CD8-positive, alpha-beta memory T cell (primary cell): ENCODE data around the gene TMEM181. TPM values are rescaled to one million over a fixed set of nuclear protein-coding genes. Genes with fewer than 3 reads are reported as not detected.
A peak's percentile ranks its signal among the peaks of the same experiment; 100 is the strongest.

Experiments used
- CTCF ChIA-PET: fragments of 350-600 bp; sonication (Branson Sonifier 250); formaldehyde crosslinking; loops from one replicate; lab custom pipeline; 2021; ENCODE audit warnings: antibody characterized with exemption; lab: Charles Lee
- POLR2A ChIA-PET: fragments of 350-600 bp; sonication (Branson Sonifier 250); formaldehyde crosslinking; loops from one replicate; lab custom pipeline; 2021; ENCODE audit warnings: antibody characterized with exemption; lab: Charles Lee
- DNase-seq, 5 donors: peaks; one replicate each; pipeline versions ENCODE4 v3.0.0 to v3.0.0-alpha.2; 2020 to 2022; ENCODE audit warnings: mixed read lengths in 1 of 5
- H3K27ac ChIP-seq: one replicate; pipeline ENCODE4 v1.7.0; 2013; ENCODE audit warnings: low read depth, mild to moderate bottlenecking, low read length, moderate library complexity
- H3K27me3 ChIP-seq: 2 replicates; pipeline ENCODE4 v1.7.0; 2013; ENCODE audit warnings: low read length, mild to moderate bottlenecking; ENCODE audit not compliant: insufficient read depth, poor library complexity, severe bottlenecking
- H3K36me3 ChIP-seq: 2 replicates; pipeline ENCODE4 v1.7.0; 2013; ENCODE audit warnings: mild to moderate bottlenecking, low read length, moderate library complexity; ENCODE audit not compliant: insufficient read depth
- H3K4me1 ChIP-seq: 2 replicates; pipeline ENCODE4 v1.7.0; 2013; ENCODE audit warnings: mild to moderate bottlenecking, low read length, moderate library complexity; ENCODE audit not compliant: insufficient read depth
- H3K4me3 ChIP-seq: 2 replicates; pipeline ENCODE4 v1.7.0; 2013; ENCODE audit warnings: mild to moderate bottlenecking, low read length
- H3K9me3 ChIP-seq: 2 replicates; pipeline ENCODE4 v1.7.0; 2013; ENCODE audit warnings: mild to moderate bottlenecking, low read length
- H3K27ac Mint-ChIP-seq, 8 donors: one replicate each; pipeline ENCODE4 v1.8.0; 2020 to 2021; ENCODE audit warnings: mixed read lengths in 8 of 8, mild to moderate bottlenecking in 6 of 8, inconsistent platforms in 3 of 8, moderate library complexity in 3 of 8
- H3K27me3 Mint-ChIP-seq, 2 donors: one replicate each; pipeline ENCODE4 v1.8.0; 2020 to 2021; ENCODE audit warnings: mixed read lengths in 2 of 2, mild to moderate bottlenecking in 1 of 2, moderate library complexity in 1 of 2
- H3K36me3 Mint-ChIP-seq, 3 donors: one replicate each; pipeline ENCODE4 v1.8.0; 2020 to 2021; ENCODE audit warnings: mixed read lengths in 3 of 3, inconsistent platforms in 1 of 3, mild to moderate bottlenecking in 1 of 3
- H3K4me1 Mint-ChIP-seq, 3 donors: one replicate each; pipeline ENCODE4 v1.8.0; 2020 to 2021; ENCODE audit warnings: mixed read lengths in 3 of 3, inconsistent platforms in 1 of 3, mild to moderate bottlenecking in 1 of 3
- H3K4me3 Mint-ChIP-seq, 7 donors: one replicate each; pipeline ENCODE4 v1.8.0; 2020 to 2021; ENCODE audit warnings: mixed read lengths in 7 of 7, mild to moderate bottlenecking in 6 of 7, moderate library complexity in 4 of 7, inconsistent platforms in 2 of 7
- H3K9me3 Mint-ChIP-seq, 5 donors: one replicate each; pipeline ENCODE4 v1.8.0; 2020 to 2022; ENCODE audit warnings: mixed read lengths in 5 of 5, mild to moderate bottlenecking in 3 of 5, moderate library complexity in 2 of 5, inconsistent platforms in 1 of 5
- polyA plus RNA-seq: library from polyadenylated mRNA; unstranded; fragments of 300-500 nt; fragmentation: Illumina TruSeq; gene quantifications from one replicate; pipeline ENCODE4 v1.2.3, GENCODE V29; 2021
- total RNA-seq, 2 experiments: library from RNA; stranded (reverse); gene quantifications; one replicate each; pipeline ENCODE4 v1.2.3, GENCODE V29; 2021

Gene TMEM181
- total and polyA plus RNA-seq, 3 experiments from 2014 or later: 11.2 to 16.6 (median 16.0) TPM

GRCh38 chr6:158619922-158620801 lies 60.3 kb downstream of the TMEM181 start:
- Mint-ChIP-seq H3K9me3 (no peaks in the 10 kb centered on the region), H3K27ac (peak overlapping the region in 6 of 8 donors; percentile 4 to 73 (median 56)), H3K4me3 (no peak overlapping the region), H3K36me3 (peaks cover 10 to 96% (median 20%) of the 10 kb centered on the region in 3 donors), H3K27me3 (no peaks in the 10 kb centered on the region), H3K4me1 (peaks cover 20 to 27% (median 25%) of the 10 kb centered on the region in 3 donors)
- CTCF ChIA-PET: interaction anchor here (0.8 kb wide), 1 partner anchor 73 kb away, joined by 3 read pairs; no protein-coding TSS in a partner anchor
- Histone ChIP-seq H3K4me3 (no peak overlapping the region), H3K9me3 (no peaks in the 10 kb centered on the region), H3K36me3 (peaks cover 24% of the 10 kb centered on the region), H3K27me3 (no peaks in the 10 kb centered on the region), H3K4me1 (no peaks in the 10 kb centered on the region), H3K27ac (no peak overlapping the region)
- no peak for DNase-seq
- POLR2A ChIA-PET: no interaction called here

- H3K36me3 Mint-ChIP-seq: peaks cover 9 to 97% (median 19%) of the 10 kb centered on the region in 3 donors
- Histone ChIP-seq H3K4me3 (no peak overlapping the region), H3K36me3 (peaks cover 30% of the 10 kb centered on the region)
These were observed 61.2 kb downstream of the TMEM181 start for GRCh38 chr6:158620963-158621693.

GRCh38 chr6:158621694-158622544 lies 62.0 kb downstream of the TMEM181 start:
- H3K27me3 ChIP-seq: no peaks in the 10 kb centered on the region
- Mint-ChIP-seq H3K4me1 (peaks cover 20 to 30% (median 25%) of the 10 kb centered on the region in 3 donors), H3K4me3 (no peak overlapping the region), H3K36me3 (peaks cover 14 to 97% (median 19%) of the 10 kb centered on the region in 3 donors), H3K9me3 (no peaks in the 10 kb centered on the region), H3K27me3 (no peaks in the 10 kb centered on the region), H3K27ac (peak overlapping the region in 6 of 8 donors; percentile 43 to 78 (median 66))
- H3K36me3 ChIP-seq: peaks cover 38% of the 10 kb centered on the region
- no peak for DNase-seq
- no peak overlapping the region for H3K27ac ChIP-seq
- ChIA-PET POLR2A (no interaction called here), CTCF (interaction anchor here (1.2 to 1.6 kb wide), 4 partner anchors 9 to 69 kb away, joined by 3 to 5 read pairs (median 4); no protein-coding TSS in a partner anchor)
- no peak overlapping the region for H3K4me3 ChIP-seq
- H3K4me1 ChIP-seq: no peaks in the 10 kb centered on the region
- no peaks in the 10 kb centered on the region for H3K9me3 ChIP-seq

More at GRCh38 chr6:158620963-158621693, 61.2 kb downstream of the TMEM181 start:
- no peak for DNase-seq
- Histone ChIP-seq H3K27ac (no peak overlapping the region), H3K9me3 (no peaks in the 10 kb centered on the region), H3K4me1 (no peaks in the 10 kb centered on the region), H3K27me3 (no peaks in the 10 kb centered on the region)
- ChIA-PET POLR2A (no interaction called here), CTCF (interaction anchor here (0.8 to 1.6 kb wide), 4 partner anchors 10 to 72 kb away, joined by 3 to 5 read pairs (median 4); no protein-coding TSS in a partner anchor)
- Mint-ChIP-seq H3K27me3 (no peaks in the 10 kb centered on the region), H3K9me3 (no peaks in the 10 kb centered on the region), H3K27ac (peak overlapping the region in 5 of 8 donors; percentile 26 to 88 (median 60)), H3K4me3 (no peak overlapping the region), H3K4me1 (peaks cover 22 to 32% (median 25%) of the 10 kb centered on the region in 3 donors)

- H3K27me3 Mint-ChIP-seq: no peaks in the 10 kb centered on the region
- H3K36me3 ChIP-seq: peaks cover 45% of the 10 kb centered on the region
- H3K4me3 Mint-ChIP-seq: no peak overlapping the region
- no peaks in the 10 kb centered on the region for H3K4me1 ChIP-seq
- ChIA-PET POLR2A (interaction anchor here (0.6 kb wide), 1 partner anchor 31 kb away, joined by 3 read pairs; no protein-coding TSS in a partner anchor), CTCF (interaction anchor here (0.9 to 1.2 kb wide), 2 partner anchors 17 to 81 kb away, joined by 3 read pairs; no protein-coding TSS in a partner anchor)
- peak overlapping the region in 6 of 8 donors; percentile 67 to 88 (median 78) for H3K27ac Mint-ChIP-seq
- no peaks in the 10 kb centered on the region for H3K9me3 ChIP-seq
- no peaks in the 10 kb centered on the region for H3K27me3 ChIP-seq
- H3K27ac ChIP-seq: no peak overlapping the region
- H3K9me3 Mint-ChIP-seq: peaks cover 0 to 1% (median 0%) of the 10 kb centered on the region in 5 donors
- H3K4me1 Mint-ChIP-seq: peaks cover 17 to 28% (median 24%) of the 10 kb centered on the region in 3 donors
- H3K36me3 Mint-ChIP-seq: peaks cover 18 to 97% (median 19%) of the 10 kb centered on the region in 3 donors
- DNase-seq: no peak
- H3K4me3 ChIP-seq: no peak overlapping the region
These were observed 62.8 kb downstream of the TMEM181 start for GRCh38 chr6:158622545-158623190.

- Mint-ChIP-seq H3K36me3 (peaks cover 20 to 95% (median 23%) of the 10 kb centered on the region in 3 donors), H3K9me3 (peaks cover 0 to 1% (median 0%) of the 10 kb centered on the region in 5 donors), H3K27ac (peak overlapping the region in 7 of 8 donors; percentile 25 to 86 (median 77)), H3K27me3 (no peaks in the 10 kb centered on the region), H3K4me3 (no peak overlapping the region), H3K4me1 (peaks cover 17 to 26% (median 20%) of the 10 kb centered on the region in 3 donors)
- Histone ChIP-seq H3K27me3 (no peaks in the 10 kb centered on the region), H3K9me3 (no peaks in the 10 kb centered on the region), H3K27ac (no peak overlapping the region), H3K4me1 (no peaks in the 10 kb centered on the region), H3K36me3 (peaks cover 44% of the 10 kb centered on the region), H3K4me3 (no peak overlapping the region)
- ChIA-PET CTCF (no interaction called here), POLR2A (no interaction called here)
- no peak for DNase-seq
These were observed 65.1 kb downstream of the TMEM181 start for GRCh38 chr6:158624684-158625682.

GRCh38 chr6:158625881-158626305 lies 66.0 kb downstream of the TMEM181 start:
- no peak overlapping the region for H3K4me3 ChIP-seq
- DNase-seq: no peak
- Mint-ChIP-seq H3K27me3 (no peaks in the 10 kb centered on the region), H3K36me3 (peaks cover 21 to 94% (median 21%) of the 10 kb centered on the region in 3 donors), H3K27ac (peak overlapping the region in 7 of 8 donors; percentile 63 to 86 (median 85)), H3K4me3 (no peak overlapping the region), H3K4me1 (peaks cover 15 to 31% (median 17%) of the 10 kb centered on the region in 3 donors), H3K9me3 (peaks cover 0 to 1% (median 0%) of the 10 kb centered on the region in 5 donors)
- H3K36me3 ChIP-seq: peaks cover 42% of the 10 kb centered on the region
- no peaks in the 10 kb centered on the region for H3K9me3 ChIP-seq
- ChIA-PET POLR2A (no interaction called here), CTCF (no interaction called here)
- H3K4me1 ChIP-seq: no peaks in the 10 kb centered on the region
- H3K27ac ChIP-seq: no peak overlapping the region
- no peaks in the 10 kb centered on the region for H3K27me3 ChIP-seq
